GM23338 (cell line): Measurements from ENCODE around the gene G6PD. TPM values are rescaled to one million over a fixed set of nuclear protein-coding genes. Genes with fewer than 3 reads are reported as not detected.

Source experiments
- ATAC-seq: fragments of 200-7000 bp; cut with Tn5 transposase; 3 replicates; pipeline ENCODE4 v1.9.1; 2020
- DNase-seq: peaks from one replicate; pipeline ENCODE4 v3.0.0-alpha.2; 2015; ENCODE audit warnings: low spot score
- H2AFZ ChIP-seq: fragments of 200-600 bp; sonication (generic); 2 replicates; pipeline ENCODE4 v1.8.0; 2016; ENCODE audit warnings: antibody characterized with exemption, mild to moderate bottlenecking, moderate library complexity
- H3F3A ChIP-seq: fragments of 200-600 bp; sonication (generic); replicated peaks from 2 replicates; pipeline ENCODE4 v1.8.0; 2017; ENCODE audit warnings: antibody characterized with exemption, mixed run types, low read depth
- H3K27ac ChIP-seq: fragments of 200-600 bp; sonication (generic); 2 replicates; pipeline ENCODE4 v1.6.1; 2016; ENCODE audit warnings: low read depth
- H3K27me3 ChIP-seq: fragments of 200-600 bp; sonication (generic); 2 replicates; pipeline ENCODE4 v1.8.0; 2016; ENCODE audit warnings: mild to moderate bottlenecking, mixed run types, moderate library complexity; ENCODE audit not compliant: insufficient read depth
- H3K36me3 ChIP-seq: fragments of 200-600 bp; sonication (generic); 2 replicates; pipeline ENCODE4 v1.8.0; 2016; ENCODE audit warnings: mild to moderate bottlenecking; ENCODE audit not compliant: insufficient read depth
- H3K4me1 ChIP-seq: fragments of 200-600 bp; sonication (generic); 2 replicates; pipeline ENCODE4 v1.8.0; 2016; ENCODE audit warnings: mild to moderate bottlenecking, moderate library complexity; ENCODE audit not compliant: insufficient read depth
- H3K4me2 ChIP-seq: fragments of 200-600 bp; sonication (generic); 2 replicates; pipeline ENCODE4 v1.7.1; 2017; ENCODE audit warnings: mixed run types
- H3K4me3 ChIP-seq: fragments of 200-600 bp; sonication (generic); 2 replicates; pipeline ENCODE4 v1.6.1; 2016; ENCODE audit warnings: mixed run types
- H3K79me2 ChIP-seq: fragments of 200-600 bp; sonication (generic); replicated peaks from 2 replicates; pipeline ENCODE4 v1.8.0; 2017; ENCODE audit warnings: mild to moderate bottlenecking; ENCODE audit not compliant: insufficient read depth
- H3K9me2 ChIP-seq: fragments of 200-600 bp; sonication (generic); 2 replicates; pipeline ENCODE4 v1.8.0; 2017; ENCODE audit not compliant: insufficient read depth
- H4K20me1 ChIP-seq: fragments of 200-600 bp; sonication (generic); replicated peaks from 2 replicates; pipeline ENCODE4 v1.8.0; 2017; ENCODE audit warnings: mild to moderate bottlenecking; ENCODE audit not compliant: insufficient read depth
- H3K27ac Mint-ChIP-seq: 2 replicates; pipeline ENCODE4 v1.8.0; 2020; ENCODE audit warnings: inconsistent platforms, mild to moderate bottlenecking, moderate library complexity, mixed read lengths
- H3K27me3 Mint-ChIP-seq: 3 replicates; pipeline ENCODE4 v1.8.0; 2022; ENCODE audit warnings: low read depth, mild to moderate bottlenecking, moderate library complexity, mixed read lengths, inconsistent platforms; ENCODE audit not compliant: insufficient read depth, poor library complexity
- H3K36me3 Mint-ChIP-seq: 3 replicates; pipeline ENCODE4 v1.8.0; 2021; ENCODE audit warnings: low read depth, mild to moderate bottlenecking, inconsistent platforms, moderate library complexity, mixed read lengths
- H3K4me1 Mint-ChIP-seq: 3 replicates; pipeline ENCODE4 v1.8.0; 2020; ENCODE audit warnings: mild to moderate bottlenecking, inconsistent platforms, mixed read lengths
- H3K4me3 Mint-ChIP-seq: 3 replicates; pipeline ENCODE4 v1.8.0; 2021; ENCODE audit warnings: moderate library complexity, mild to moderate bottlenecking, inconsistent platforms, mixed read lengths
- H3K9me3 Mint-ChIP-seq: 3 replicates; pipeline ENCODE4 v1.8.0; 2020; ENCODE audit warnings: moderate library complexity, mild to moderate bottlenecking, inconsistent platforms, mixed read lengths
- CREB1 ChIP-seq: fragments of 250-450 bp; sonication (Bioruptor Pico); IDR thresholded peaks from 2 replicates; pipeline ENCODE4 v1.5.0; 2020; ENCODE audit warnings: low read depth, mild to moderate bottlenecking, moderate library complexity
- EZH2 ChIP-seq: fragments of 200-600 bp; sonication (generic); IDR thresholded peaks from one replicate; pipeline ENCODE4 v1.8.0; 2017; ENCODE audit warnings: antibody characterized with exemption, mild to moderate bottlenecking, low read depth; ENCODE audit not compliant: unreplicated experiment
- JUNB ChIP-seq: IDR thresholded peaks from one replicate; pipeline ENCODE4 v1.6.1; 2016; ENCODE audit warnings: antibody characterized with exemption; ENCODE audit not compliant: unreplicated experiment
- NANOG ChIP-seq: IDR thresholded peaks from 2 replicates; pipeline ENCODE4 v1.6.1; 2016; ENCODE audit warnings: antibody characterized with exemption, borderline replicate concordance
- POLR2AphosphoS5 ChIP-seq: IDR thresholded peaks from 2 replicates; pipeline ENCODE4 v1.6.1; 2016; ENCODE audit warnings: antibody characterized with exemption, low read depth
- ZNF114 ChIP-seq: fragments of 250-450 bp; sonication (Bioruptor Pico); IDR thresholded peaks from 2 replicates; pipeline ENCODE4 v1.5.0; 2020; ENCODE audit warnings: mild to moderate bottlenecking, moderate library complexity
- ZNF331 ChIP-seq: fragments of 250-450 bp; sonication (Bioruptor Pico); IDR thresholded peaks from 2 replicates; pipeline ENCODE4 v1.5.0; 2020; ENCODE audit warnings: low read depth, mild to moderate bottlenecking, moderate library complexity
- polyA plus RNA-seq: library from polyadenylated mRNA; unstranded; fragments of >200 nt; fragmentation: Nextera tagmentation; extraction: Ambion mirVana; gene quantifications from 2 replicates; pipeline ENCODE4 v1.2.1, GENCODE V29; 2016
- total RNA-seq: library from RNA; depleted of rRNA; stranded (reverse); fragments of >200 nt; shearing (Covaris generic); gene quantifications from 2 replicates; pipeline ENCODE4 v1.2.3, GENCODE V29; 2014
- TF ChIP-seq, protein P1 (sequence below): IDR thresholded peaks from 2 replicates; pipeline ENCODE4 v1.6.1; 2016; ENCODE audit warnings: antibody characterized with exemption
- TF ChIP-seq, protein P2 (sequence below): IDR thresholded peaks from one replicate; pipeline ENCODE4 v1.6.1; 2018; ENCODE audit warnings: antibody characterized with exemption; ENCODE audit not compliant: unreplicated experiment
- TF ChIP-seq, protein P3 (sequence below), 2 experiments: fragments of 200-600 bp in 1 of 2; sonication (generic) in 1 of 2; conservative IDR thresholded peaks; 2 replicates each; pipeline versions ENCODE4 v1.5.1 to v1.6.1; 2016 to 2017; ENCODE audit warnings: antibody characterized with exemption in 2 of 2, low read depth in 2 of 2, mild to moderate bottlenecking in 2 of 2, moderate library complexity in 1 of 2

Gene G6PD
- total and polyA plus RNA-seq, 2 experiments from 2014 or later = 14.4 to 66.7 TPM

DNA sequence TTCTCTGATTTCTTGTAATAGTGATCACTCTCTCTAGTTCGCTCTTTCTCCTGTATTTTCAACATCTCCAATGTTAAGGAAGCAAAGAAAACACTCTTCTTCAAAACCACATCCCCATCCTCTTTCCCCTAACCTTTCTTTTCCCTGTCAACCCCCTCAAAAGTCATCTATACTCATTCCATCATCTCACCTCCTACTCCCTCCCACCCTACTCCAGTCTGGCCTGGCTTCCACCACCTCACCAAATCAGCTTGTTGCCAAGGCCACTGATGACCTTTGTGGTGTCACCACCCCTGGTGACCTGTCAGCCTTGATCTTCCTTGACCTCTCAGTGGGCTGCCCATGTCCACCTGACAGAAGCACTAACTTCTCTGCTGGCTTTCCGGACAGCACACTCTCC lies 32.9 kb downstream of the G6PD start:
- Mint-ChIP-seq H3K9me3 (no peaks in the 10 kb centered on the region), H3K36me3 (peaks cover 11% of the 10 kb centered on the region; the same call in 2 of the 3 replicates), H3K4me3 (no peak overlapping the region), H3K4me1 (peaks cover 14% of the 10 kb centered on the region), H3K27me3 (peaks cover 12% of the 10 kb centered on the region), H3K27ac (no peak overlapping the region)
- Histone ChIP-seq H3F3A (0 out of 2 replicates have a peak, but pooled peaks cover 4% of the 10 kb centered on the region), H3K27ac (no peak overlapping the region), H3K4me2 (no peak overlapping the region), H3K4me3 (no peak overlapping the region), H3K9me2 (no peaks in the 10 kb centered on the region), H2AFZ (no peak overlapping the region), H4K20me1 (no peaks in the 10 kb centered on the region), H3K4me1 (peaks cover 10% of the 10 kb centered on the region), H3K27me3 (no peaks in the 10 kb centered on the region), H3K36me3 (no peaks in the 10 kb centered on the region), H3K79me2 (no peaks in the 10 kb centered on the region)
- DNase-seq = no peak
- ATAC-seq = no peak
- TF ChIP-seq CREB1 (CRISPR knock-in tag) (no peak), POLR2AphosphoS5 (no peak), NANOG (no peak), ZNF114 (CRISPR knock-in tag) (no peak), EZH2 (no peak), ZNF331 (no peak), JUNB (no peak)
- TF ChIP-seq, protein P1, sequence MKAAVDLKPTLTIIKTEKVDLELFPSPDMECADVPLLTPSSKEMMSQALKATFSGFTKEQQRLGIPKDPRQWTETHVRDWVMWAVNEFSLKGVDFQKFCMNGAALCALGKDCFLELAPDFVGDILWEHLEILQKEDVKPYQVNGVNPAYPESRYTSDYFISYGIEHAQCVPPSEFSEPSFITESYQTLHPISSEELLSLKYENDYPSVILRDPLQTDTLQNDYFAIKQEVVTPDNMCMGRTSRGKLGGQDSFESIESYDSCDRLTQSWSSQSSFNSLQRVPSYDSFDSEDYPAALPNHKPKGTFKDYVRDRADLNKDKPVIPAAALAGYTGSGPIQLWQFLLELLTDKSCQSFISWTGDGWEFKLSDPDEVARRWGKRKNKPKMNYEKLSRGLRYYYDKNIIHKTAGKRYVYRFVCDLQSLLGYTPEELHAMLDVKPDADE = no peak
- TF ChIP-seq, protein P2, sequence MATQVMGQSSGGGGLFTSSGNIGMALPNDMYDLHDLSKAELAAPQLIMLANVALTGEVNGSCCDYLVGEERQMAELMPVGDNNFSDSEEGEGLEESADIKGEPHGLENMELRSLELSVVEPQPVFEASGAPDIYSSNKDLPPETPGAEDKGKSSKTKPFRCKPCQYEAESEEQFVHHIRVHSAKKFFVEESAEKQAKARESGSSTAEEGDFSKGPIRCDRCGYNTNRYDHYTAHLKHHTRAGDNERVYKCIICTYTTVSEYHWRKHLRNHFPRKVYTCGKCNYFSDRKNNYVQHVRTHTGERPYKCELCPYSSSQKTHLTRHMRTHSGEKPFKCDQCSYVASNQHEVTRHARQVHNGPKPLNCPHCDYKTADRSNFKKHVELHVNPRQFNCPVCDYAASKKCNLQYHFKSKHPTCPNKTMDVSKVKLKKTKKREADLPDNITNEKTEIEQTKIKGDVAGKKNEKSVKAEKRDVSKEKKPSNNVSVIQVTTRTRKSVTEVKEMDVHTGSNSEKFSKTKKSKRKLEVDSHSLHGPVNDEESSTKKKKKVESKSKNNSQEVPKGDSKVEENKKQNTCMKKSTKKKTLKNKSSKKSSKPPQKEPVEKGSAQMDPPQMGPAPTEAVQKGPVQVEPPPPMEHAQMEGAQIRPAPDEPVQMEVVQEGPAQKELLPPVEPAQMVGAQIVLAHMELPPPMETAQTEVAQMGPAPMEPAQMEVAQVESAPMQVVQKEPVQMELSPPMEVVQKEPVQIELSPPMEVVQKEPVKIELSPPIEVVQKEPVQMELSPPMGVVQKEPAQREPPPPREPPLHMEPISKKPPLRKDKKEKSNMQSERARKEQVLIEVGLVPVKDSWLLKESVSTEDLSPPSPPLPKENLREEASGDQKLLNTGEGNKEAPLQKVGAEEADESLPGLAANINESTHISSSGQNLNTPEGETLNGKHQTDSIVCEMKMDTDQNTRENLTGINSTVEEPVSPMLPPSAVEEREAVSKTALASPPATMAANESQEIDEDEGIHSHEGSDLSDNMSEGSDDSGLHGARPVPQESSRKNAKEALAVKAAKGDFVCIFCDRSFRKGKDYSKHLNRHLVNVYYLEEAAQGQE = no peak
- TF ChIP-seq, protein P3, sequence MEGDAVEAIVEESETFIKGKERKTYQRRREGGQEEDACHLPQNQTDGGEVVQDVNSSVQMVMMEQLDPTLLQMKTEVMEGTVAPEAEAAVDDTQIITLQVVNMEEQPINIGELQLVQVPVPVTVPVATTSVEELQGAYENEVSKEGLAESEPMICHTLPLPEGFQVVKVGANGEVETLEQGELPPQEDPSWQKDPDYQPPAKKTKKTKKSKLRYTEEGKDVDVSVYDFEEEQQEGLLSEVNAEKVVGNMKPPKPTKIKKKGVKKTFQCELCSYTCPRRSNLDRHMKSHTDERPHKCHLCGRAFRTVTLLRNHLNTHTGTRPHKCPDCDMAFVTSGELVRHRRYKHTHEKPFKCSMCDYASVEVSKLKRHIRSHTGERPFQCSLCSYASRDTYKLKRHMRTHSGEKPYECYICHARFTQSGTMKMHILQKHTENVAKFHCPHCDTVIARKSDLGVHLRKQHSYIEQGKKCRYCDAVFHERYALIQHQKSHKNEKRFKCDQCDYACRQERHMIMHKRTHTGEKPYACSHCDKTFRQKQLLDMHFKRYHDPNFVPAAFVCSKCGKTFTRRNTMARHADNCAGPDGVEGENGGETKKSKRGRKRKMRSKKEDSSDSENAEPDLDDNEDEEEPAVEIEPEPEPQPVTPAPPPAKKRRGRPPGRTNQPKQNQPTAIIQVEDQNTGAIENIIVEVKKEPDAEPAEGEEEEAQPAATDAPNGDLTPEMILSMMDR (conservative IDR thresholded peaks at IDR 0.05; ENCODE audit: low read depth in 2 of 2) = no peak
